T-cell (primary cell): ENCODE results near the gene LMX1A. TPM values are rescaled to one million over a fixed set of nuclear protein-coding genes. Genes with fewer than 3 reads are reported as not detected.
A peak's percentile ranks its signal among the peaks of the same experiment; 100 is the strongest.

Experiments
- ATAC-seq, 4 experiments: fragments of 200-7000 bp in 3 of 4; fragments of 150-1000 bp in 1 of 4; cut with Tn5 transposase; replicated peaks in 1 of 4; 1 replicate in 3 of 4; 2 replicates in 1 of 4; pipeline ENCODE4 v1.10.0; 2021; ENCODE audit warnings: moderate library complexity in 3 of 4, mild to moderate bottlenecking in 2 of 4, moderate number of reproducible peaks in 1 of 4
- CTCF ChIA-PET, 2 donors: fragments of 300-600 bp; sonication (Branson Sonifier 250); formaldehyde crosslinking; loops; one replicate each; lab custom pipeline; 2022; ENCODE audit warnings: antibody characterized with exemption in 2 of 2; lab: Charles Lee
- POLR2A ChIA-PET, 2 donors: fragments of 300-600 bp; sonication (Branson Sonifier 250); formaldehyde crosslinking; loops; one replicate each; lab custom pipeline; 2022; ENCODE audit warnings: antibody characterized with exemption in 2 of 2; lab: Charles Lee
- DNase-seq, 35 experiments: peaks; one replicate each; pipeline versions ENCODE4 v3.0.0 to v3.0.0-alpha.2; 2013 to 2023
- H3K27ac ChIP-seq: one replicate; pipeline ENCODE4 v1.5.1; 2013; ENCODE audit warnings: low read length
- H3K27me3 ChIP-seq, 2 experiments: replicated peaks in 1 of 2; 1 replicate in 1 of 2; 2 replicates in 1 of 2; pipeline versions ENCODE4 v1.6.1 to v1.7.0; 2013; ENCODE audit warnings: low read length in 1 of 2, mixed read lengths in 1 of 2; ENCODE audit not compliant: control insufficient read depth in 2 of 2, insufficient read depth in 2 of 2; ENCODE audit errors: extremely low read depth in 1 of 2
- H3K36me3 ChIP-seq, 2 donors: 1 replicate in 1 of 2; 2 replicates in 1 of 2; pipeline versions ENCODE4 v1.6.1 to v1.7.0; 2013; ENCODE audit warnings: low read length in 1 of 2; ENCODE audit not compliant: control insufficient read depth in 2 of 2, insufficient read depth in 1 of 2; ENCODE audit errors: extremely low read depth in 1 of 2
- H3K4me1 ChIP-seq, 2 experiments: 1 replicate in 1 of 2; 2 replicates in 1 of 2; pipeline versions ENCODE4 v1.6.1 to v1.7.0; 2013; ENCODE audit warnings: low read length in 2 of 2, mixed read lengths in 1 of 2; ENCODE audit not compliant: insufficient read depth in 2 of 2, control insufficient read depth in 1 of 2; ENCODE audit errors: extremely low read depth in 1 of 2
- H3K4me3 ChIP-seq, 2 donors: 1 replicate in 1 of 2; 2 replicates in 1 of 2; pipeline versions ENCODE4 v1.5.1 to v1.7.0; 2013; ENCODE audit warnings: mild to moderate bottlenecking in 2 of 2, low read length in 1 of 2, moderate library complexity in 1 of 2; ENCODE audit not compliant: control insufficient read depth in 1 of 2; ENCODE audit errors: extremely low read depth in 1 of 2
- H3K9me3 ChIP-seq: 2 replicates; pipeline ENCODE4 v1.7.0; 2013
- H3K27ac Mint-ChIP-seq, 2 donors: one replicate each; pipeline ENCODE4 v1.8.0; 2020 to 2021; ENCODE audit warnings: mild to moderate bottlenecking in 2 of 2, mixed read lengths in 2 of 2
- H3K27me3 Mint-ChIP-seq, 2 donors: one replicate each; pipeline ENCODE4 v1.8.0; 2021 to 2022; ENCODE audit warnings: mixed read lengths in 2 of 2
- H3K36me3 Mint-ChIP-seq: one replicate; pipeline ENCODE4 v1.8.0; 2021; ENCODE audit warnings: mixed read lengths
- H3K4me1 Mint-ChIP-seq, 3 donors: one replicate each; pipeline ENCODE4 v1.8.0; 2020 to 2022; ENCODE audit warnings: mixed read lengths in 3 of 3, mild to moderate bottlenecking in 1 of 3
- H3K4me3 Mint-ChIP-seq, 3 donors: one replicate each; pipeline ENCODE4 v1.8.0; 2020 to 2022; ENCODE audit warnings: mild to moderate bottlenecking in 3 of 3, mixed read lengths in 3 of 3, moderate library complexity in 3 of 3
- H3K9me3 Mint-ChIP-seq, 3 donors: one replicate each; pipeline ENCODE4 v1.8.0; 2020 to 2022; ENCODE audit warnings: mixed read lengths in 3 of 3
- WGBS: methylation state at CpG from one replicate; pipeline ENCODE4 v1.1.5; 2013; ENCODE audit warnings: missing lambda C conversion rate; ENCODE audit not compliant: insufficient coverage; 5-methylcytosine and 5-hydroxymethylcytosine counted together
- total RNA-seq, 35 experiments: library from RNA in 6 of 35; stranded (reverse) in 6 of 35; fragments of 120-200 nt in 1 of 35; gene quantifications; one replicate each; pipeline versions ENCODE4 v1.2.1 to v1.2.4 and lab custom pipeline; 2013 to 2026

The LMX1A gene
- total RNA-seq, 5 donors from 2014 or later (not counting 1 experiment from before 2014, with no cell fraction given), result not detected

DNA sequence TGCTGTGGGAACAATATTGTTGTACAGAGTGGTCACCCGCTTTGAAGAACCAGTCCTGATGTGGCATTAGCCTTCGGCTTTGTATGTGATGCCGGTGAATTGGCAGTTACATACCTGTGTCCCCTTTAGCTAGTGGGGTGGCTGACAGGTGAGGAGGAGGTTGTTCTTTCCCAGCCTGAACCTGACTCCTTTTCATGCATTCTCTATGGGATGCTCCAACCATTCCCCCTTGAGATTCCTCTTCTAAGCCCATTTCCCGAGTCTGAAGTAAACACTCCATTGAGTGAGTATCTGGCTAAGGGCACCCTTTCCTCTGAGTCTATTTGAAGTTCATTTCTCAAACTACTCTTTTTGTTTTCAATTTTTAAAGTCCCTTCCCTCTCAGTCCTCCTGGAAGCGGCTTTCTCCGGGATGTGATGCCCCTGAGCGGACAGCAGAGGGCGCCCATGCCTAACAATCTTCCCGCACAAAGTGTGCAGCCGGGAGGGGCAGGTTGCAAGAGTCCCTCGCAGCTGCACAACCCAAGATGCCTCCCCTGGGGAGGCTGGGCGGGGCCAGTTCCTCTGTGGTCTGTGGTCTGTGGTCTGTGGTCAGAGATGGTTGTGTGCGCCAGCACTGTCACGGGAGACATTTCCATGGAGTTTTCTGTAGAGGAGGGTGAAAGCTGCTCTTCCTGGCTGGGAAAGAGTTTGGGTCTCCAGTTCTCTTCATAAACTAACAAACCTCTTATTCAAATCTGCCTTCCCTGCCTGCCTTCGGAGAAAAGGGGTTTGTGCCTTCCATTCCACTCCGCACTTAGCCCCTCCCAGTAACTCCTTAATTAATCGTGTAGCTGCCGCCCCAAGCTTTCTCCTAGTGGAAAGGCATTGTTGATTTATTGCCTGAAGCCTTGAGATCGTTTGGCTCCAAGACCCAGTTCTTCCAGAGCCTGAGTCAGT lies 36.4 kb upstream of the LMX1A start:
- peaks cover 4 to 16% of the 10 kb centered on the region in 2 experiments for H3K4me1 ChIP-seq
- ATAC-seq, result peak; percentile 99 to 100 (median 99)
- H3K27me3 Mint-ChIP-seq, result peaks cover 62 to 78% of the 10 kb centered on the region in 2 donors
- H3K4me3 ChIP-seq, result peak overlapping the region; percentile 18 to 24
- no peaks in the 10 kb centered on the region for H3K36me3 ChIP-seq
- no peaks in the 10 kb centered on the region for H3K36me3 Mint-ChIP-seq
- H3K27ac ChIP-seq, result no peak overlapping the region
- peak overlapping the region; percentile 45 to 59 for H3K27ac Mint-ChIP-seq
- peak; percentile 75 to 94 (median 86) for DNase-seq
- no peaks in the 10 kb centered on the region for H3K9me3 ChIP-seq
- POLR2A ChIA-PET, result interaction anchor here in 1 of 2 donors (1.1 kb wide), 1 partner anchor 205 kb away, joined by 3 read pairs; no protein-coding TSS in a partner anchor
- H3K4me3 Mint-ChIP-seq, result peak overlapping the region; percentile 26 to 69 (median 64)
- no peaks in the 10 kb centered on the region for H3K9me3 Mint-ChIP-seq
- peaks cover 26 to 42% of the 10 kb centered on the region in 2 experiments for H3K27me3 ChIP-seq
- peaks cover 16 to 31% (median 19%) of the 10 kb centered on the region in 3 donors for H3K4me1 Mint-ChIP-seq
- WGBS, result 30% methylated on average over 10 of the region's 19 CpGs
- CTCF ChIA-PET, result interaction anchor here (0.6 to 3.6 kb wide), 26 partner anchors 9 to 535 kb away, joined by 3 to 53 read pairs (median 4); partner anchors contain the start of gene ALDH9A1 (in 1 of the 2)

- Histone ChIP-seq H3K4me1 (peaks cover 4 to 16% of the 10 kb centered on the region in 2 experiments), H3K36me3 (no peaks in the 10 kb centered on the region), H3K27me3 (peaks cover 25 to 42% of the 10 kb centered on the region in 2 experiments), H3K4me3 (no peak overlapping the region), H3K27ac (no peak overlapping the region), H3K9me3 (no peaks in the 10 kb centered on the region)
- ChIA-PET CTCF (interaction anchor here (0.6 to 1.1 kb wide), 4 partner anchors 20 to 358 kb away, joined by 3 read pairs; no protein-coding TSS in a partner anchor), POLR2A (no interaction called here)
- H3K27me3 Mint-ChIP-seq, result peaks cover 70 to 82% of the 10 kb centered on the region in 2 donors
- H3K4me1 Mint-ChIP-seq, result peaks cover 15 to 16% (median 16%) of the 10 kb centered on the region in 3 donors
- no peaks in the 10 kb centered on the region for H3K36me3 Mint-ChIP-seq
- ATAC-seq, result no peak
- H3K9me3 Mint-ChIP-seq, result no peaks in the 10 kb centered on the region
- H3K27ac Mint-ChIP-seq, result no peak overlapping the region
- H3K4me3 Mint-ChIP-seq, result no peak overlapping the region
- DNase-seq, result no peak
- WGBS, result 55% methylated on average over 1 of the region's 2 CpGs
Measured at GRCh38 chr1:165389609-165390008, 33.1 kb upstream of the LMX1A start.

DNA sequence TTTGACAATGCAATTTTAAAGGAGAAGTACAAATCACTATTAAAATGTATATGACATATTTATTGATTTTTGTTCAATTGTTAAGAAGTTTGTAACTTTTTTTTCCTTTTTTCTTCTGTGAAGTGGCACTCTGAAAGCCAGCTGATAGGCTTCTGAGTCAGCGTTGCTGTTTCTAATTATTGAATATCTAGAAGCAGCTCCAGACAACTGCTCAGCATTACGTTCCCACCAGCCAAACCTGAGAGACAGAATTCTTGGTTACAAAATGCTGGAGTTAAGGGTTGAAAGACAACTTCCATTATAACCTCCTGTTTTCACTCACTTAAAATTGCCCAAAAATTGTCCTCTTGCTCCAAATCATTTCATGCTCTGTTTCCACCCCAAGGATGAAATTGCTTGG lies 31.4 kb upstream of the LMX1A start:
- no peak overlapping the region for H3K27ac ChIP-seq
- H3K9me3 ChIP-seq, result no peaks in the 10 kb centered on the region
- peaks cover 0 to 9% of the 10 kb centered on the region in 2 experiments for H3K4me1 ChIP-seq
- peaks cover 21 to 41% of the 10 kb centered on the region in 2 experiments for H3K27me3 ChIP-seq
- H3K36me3 ChIP-seq, result no peaks in the 10 kb centered on the region
- no peak for ATAC-seq
- H3K27ac Mint-ChIP-seq, result no peak overlapping the region
- ChIA-PET POLR2A (no interaction called here), CTCF (no interaction called here)
- H3K9me3 Mint-ChIP-seq, result no peaks in the 10 kb centered on the region
- peaks cover 67 to 79% of the 10 kb centered on the region in 2 donors for H3K27me3 Mint-ChIP-seq
- no CpG with 5 or more reads among the region's 2 CpGs for WGBS
- no peak for DNase-seq
- H3K4me1 Mint-ChIP-seq, result peaks cover 6 to 8% (median 6%) of the 10 kb centered on the region in 3 donors
- no peak overlapping the region for H3K4me3 ChIP-seq
- no peak overlapping the region for H3K4me3 Mint-ChIP-seq
- no peaks in the 10 kb centered on the region for H3K36me3 Mint-ChIP-seq

DNA sequence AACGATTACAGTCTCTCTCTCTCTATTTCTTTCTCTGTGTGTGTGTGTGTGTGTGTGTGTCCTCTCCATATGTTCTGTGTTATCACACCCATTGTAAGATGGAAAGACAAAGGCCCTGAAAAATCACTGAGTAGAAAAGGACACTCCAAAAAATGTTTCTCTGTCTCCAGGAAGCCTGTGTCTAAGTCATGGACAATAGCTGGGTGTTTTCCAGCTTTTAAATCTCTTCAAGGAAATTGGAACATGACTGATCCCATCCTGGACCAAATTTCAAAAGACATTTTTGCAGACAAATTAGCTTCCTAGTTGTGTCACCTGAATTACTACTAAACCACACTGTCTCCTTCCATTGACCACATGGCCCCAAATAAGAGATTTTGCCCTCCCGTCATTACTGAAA lies 31.0 kb upstream of the LMX1A start:
- Histone ChIP-seq H3K4me3 (no peak overlapping the region), H3K27ac (no peak overlapping the region), H3K4me1 (peaks cover 0 to 4% of the 10 kb centered on the region in 2 experiments), H3K9me3 (no peaks in the 10 kb centered on the region), H3K27me3 (peaks cover 21 to 40% of the 10 kb centered on the region in 2 experiments), H3K36me3 (no peaks in the 10 kb centered on the region)
- no CpG with 5 or more reads among the region's 2 CpGs for WGBS
- peaks cover 1 to 3% (median 1%) of the 10 kb centered on the region in 3 donors for H3K4me1 Mint-ChIP-seq
- H3K9me3 Mint-ChIP-seq, result no peaks in the 10 kb centered on the region
- H3K27ac Mint-ChIP-seq, result no peak overlapping the region
- H3K27me3 Mint-ChIP-seq, result peaks cover 65 to 78% of the 10 kb centered on the region in 2 donors
- ATAC-seq (no peak), DNase-seq (no peak)
- H3K36me3 Mint-ChIP-seq, result no peaks in the 10 kb centered on the region
- ChIA-PET CTCF (no interaction called here), POLR2A (no interaction called here)
- no peak overlapping the region for H3K4me3 Mint-ChIP-seq

DNA sequence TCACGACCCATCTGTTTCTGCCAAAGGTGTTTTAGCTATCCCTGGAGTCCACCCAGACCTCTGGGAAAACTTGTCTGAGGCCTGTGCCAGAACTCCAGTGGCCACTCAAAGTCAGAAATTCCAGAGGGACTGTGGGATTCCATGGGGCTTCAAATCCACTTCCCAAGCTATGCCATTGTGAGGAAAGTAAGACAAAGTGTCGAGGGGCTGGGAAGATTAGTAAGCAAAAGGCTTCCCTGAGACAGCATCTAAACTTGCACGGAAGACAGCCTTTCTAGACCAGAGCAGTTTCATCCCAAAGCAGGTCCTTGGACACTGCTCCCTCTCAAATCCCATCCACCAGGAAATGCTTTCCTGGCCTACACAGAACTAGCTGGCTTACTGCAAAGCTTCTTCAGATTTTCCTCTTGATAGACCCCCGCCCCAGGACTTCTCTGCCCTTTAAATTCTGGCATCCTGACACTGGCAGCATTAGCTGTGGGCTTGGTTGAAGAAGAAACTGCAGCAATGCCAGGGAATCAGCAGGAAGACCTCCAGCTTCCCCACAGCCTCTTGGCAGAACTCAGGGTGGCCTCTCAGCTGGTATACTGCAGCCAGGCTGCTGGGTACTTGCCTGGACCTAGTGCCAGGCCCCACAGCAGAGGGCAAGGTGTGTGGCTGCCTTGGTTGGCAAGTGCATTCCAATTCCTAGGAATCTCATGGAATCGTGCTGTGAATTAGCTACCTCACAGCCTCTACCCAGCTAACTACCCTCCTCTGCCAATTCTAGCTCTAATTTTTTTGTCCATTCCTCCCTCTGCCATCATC lies 27.3 kb upstream of the LMX1A start:
- Histone ChIP-seq H3K27me3 (peaks cover 11 to 32% of the 10 kb centered on the region in 2 experiments), H3K9me3 (no peaks in the 10 kb centered on the region), H3K27ac (no peak overlapping the region), H3K36me3 (no peaks in the 10 kb centered on the region), H3K4me1 (no peaks in the 10 kb centered on the region), H3K4me3 (no peak overlapping the region)
- CTCF ChIA-PET, result interaction anchor here (0.8 to 1.6 kb wide), 5 partner anchors 9 to 17 kb away, joined by 3 to 6 read pairs (median 4); no protein-coding TSS in a partner anchor
- Mint-ChIP-seq H3K27me3 (peaks cover 56 to 66% of the 10 kb centered on the region in 2 donors), H3K9me3 (no peaks in the 10 kb centered on the region), H3K4me3 (no peak overlapping the region), H3K27ac (no peak overlapping the region), H3K4me1 (no peaks in the 10 kb centered on the region), H3K36me3 (no peaks in the 10 kb centered on the region)
- DNase-seq (no peak), ATAC-seq (no peak)
- POLR2A ChIA-PET, result no interaction called here
- WGBS, result 64% methylated on average over 3 of the region's 5 CpGs

DNA sequence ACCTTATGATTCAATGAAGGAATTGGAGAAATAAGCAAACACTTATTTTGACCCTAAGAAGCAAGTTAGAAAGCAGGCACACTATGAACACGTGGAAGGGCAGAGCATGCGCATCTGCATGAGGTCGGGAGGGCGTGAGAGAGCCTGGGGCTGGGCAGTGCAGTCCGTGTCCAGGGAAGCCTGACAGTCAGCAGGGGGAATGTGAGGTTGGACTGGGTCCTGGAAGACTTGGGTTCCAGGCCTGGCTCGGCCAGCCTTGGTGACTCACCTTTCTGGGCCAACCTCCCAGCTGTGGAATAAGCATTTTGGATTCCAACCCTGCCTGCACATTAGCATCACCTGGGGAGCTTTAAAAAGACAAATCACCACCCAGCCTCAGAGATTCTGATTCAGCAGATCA lies 26.6 kb upstream of the LMX1A start:
- no peaks in the 10 kb centered on the region for H3K36me3 ChIP-seq
- Mint-ChIP-seq H3K9me3 (no peaks in the 10 kb centered on the region), H3K27ac (no peak overlapping the region), H3K36me3 (no peaks in the 10 kb centered on the region), H3K27me3 (peaks cover 51 to 62% of the 10 kb centered on the region in 2 donors), H3K4me1 (no peaks in the 10 kb centered on the region), H3K4me3 (no peak overlapping the region)
- no peaks in the 10 kb centered on the region for H3K4me1 ChIP-seq
- ChIA-PET CTCF (interaction anchor here in 1 of 2 donors (1.3 kb wide), 1 partner anchor 16 kb away, joined by 6 read pairs; no protein-coding TSS in a partner anchor), POLR2A (interaction anchor here in 1 of 2 donors (0.6 kb wide), 1 partner anchor 1837 kb away, joined by 6 read pairs; no protein-coding TSS in a partner anchor)
- no peak overlapping the region for H3K4me3 ChIP-seq
- ATAC-seq (no peak), DNase-seq (no peak)
- WGBS, result 72% methylated on average over 6 of the region's 6 CpGs
- H3K27ac ChIP-seq, result no peak overlapping the region
- peaks cover 11 to 32% of the 10 kb centered on the region in 2 experiments for H3K27me3 ChIP-seq
- no peaks in the 10 kb centered on the region for H3K9me3 ChIP-seq
